HEK293T (cell line): ENCODE measurements around the gene USP5.

Experiments used
- ARNT ChIP-seq: fragments of 450-650 bp; IDR thresholded peaks from 2 replicates; pipeline ENCODE4 v1.6.1; 2017; ENCODE audit warnings: mild to moderate bottlenecking
- BHLHE40 ChIP-seq: fragments of 450-650 bp; IDR thresholded peaks from 2 replicates; pipeline ENCODE4 v1.6.1; 2016; ENCODE audit warnings: mild to moderate bottlenecking, moderate library complexity, borderline replicate concordance
- ELF4 ChIP-seq: fragments of 450-650 bp; IDR thresholded peaks from 2 replicates; pipeline ENCODE4 v1.6.1; 2017; ENCODE audit warnings: antibody characterized with exemption
- FOXK2 ChIP-seq: fragments of 450-650 bp; IDR thresholded peaks from 2 replicates; pipeline ENCODE4 v1.6.1; 2016; ENCODE audit warnings: mild to moderate bottlenecking
- FOXM1 ChIP-seq: fragments of 450-650 bp; IDR thresholded peaks from 2 replicates; pipeline ENCODE4 v1.6.1; 2017; ENCODE audit warnings: mild to moderate bottlenecking, borderline replicate concordance
- L3MBTL2 ChIP-seq: fragments of 450-650 bp; conservative IDR thresholded peaks from 2 replicates; pipeline ENCODE4 v1.6.1; 2016; ENCODE audit warnings: mild to moderate bottlenecking
- PKNOX1 ChIP-seq: fragments of 450-650 bp; IDR thresholded peaks from 2 replicates; pipeline ENCODE4 v1.6.1; 2016
- SP1 ChIP-seq: fragments of 450-650 bp; IDR thresholded peaks from 2 replicates; pipeline ENCODE4 v1.6.1; 2017

- TF ChIP-seq BHLHE40 (no peak), ELF4 (no peak), FOXK2 (no peak), ARNT (no peak), SP1 (no peak), L3MBTL2 (no peak), PKNOX1 (no peak), FOXM1 (no peak)
Observed at GRCh38 chr12:6843118-6843902, 8.6 kb upstream of the USP5 start.
